GM18517 (cell line): ENCODE data around the gene DCP1B.

Experiments used
- ATAC-seq: cut with Tn5 transposase; IDR thresholded peaks from one replicate; pipeline ENCODE4 v1.9.1; 2021; ENCODE audit warnings: mild to moderate bottlenecking, moderate library complexity; ENCODE audit not compliant: unreplicated experiment

DCP1B gene

GRCh38 chr12:1935700-1936378, 68.4 kb downstream of the DCP1B start:
- ATAC-seq: no peak

- ATAC-seq: no peak
These were observed 69.0 kb downstream of the DCP1B start for GRCh38 chr12:1935242-1935641.

- ATAC-seq: no peak
These were observed 69.4 kb downstream of the DCP1B start for GRCh38 chr12:1934831-1935230.

GRCh38 chr12:1934068-1934467, 70.2 kb downstream of the DCP1B start:
- no peak for ATAC-seq

GRCh38 chr12:1933342-1934051, 70.8 kb downstream of the DCP1B start:
- ATAC-seq: peak; percentile 70

GRCh38 chr12:1932264-1932777, 71.9 kb downstream of the DCP1B start:
- no peak for ATAC-seq

GRCh38 chr12:1931642-1932041, 72.6 kb downstream of the DCP1B start:
- no peak for ATAC-seq

- no peak for ATAC-seq
These were observed 73.3 kb downstream of the DCP1B start for GRCh38 chr12:1930803-1931597.

- no peak for ATAC-seq
These were observed 74.1 kb downstream of the DCP1B start for GRCh38 chr12:1929985-1930802.

GRCh38 chr12:1929241-1929984, 74.8 kb downstream of the DCP1B start:
- ATAC-seq: no peak

GRCh38 chr12:1928439-1929121, 75.7 kb downstream of the DCP1B start:
- no peak for ATAC-seq

- ATAC-seq: no peak
These were observed 76.4 kb downstream of the DCP1B start for GRCh38 chr12:1927751-1928351.

- ATAC-seq: no peak
These were observed 77.1 kb downstream of the DCP1B start for GRCh38 chr12:1927051-1927680.

GRCh38 chr12:1926251-1926657, 78.0 kb downstream of the DCP1B start:
- no peak for ATAC-seq

- no peak for ATAC-seq
These were observed 78.6 kb downstream of the DCP1B start for GRCh38 chr12:1925684-1926006.

GRCh38 chr12:1924996-1925683, 79.1 kb downstream of the DCP1B start:
- ATAC-seq: no peak

GRCh38 chr12:1922985-1923384, 81.3 kb downstream of the DCP1B start:
- ATAC-seq: no peak

- ATAC-seq: no peak
These were observed 82.1 kb downstream of the DCP1B start for GRCh38 chr12:1922075-1922709.
